CD4-positive, alpha-beta T cell treated with Interleukin-6 at 100 ng/mL for 8 hours (primary cell): ENCODE measurements around the gene NCKAP5.
"Not testable (repeated sequence)": the region's sequence is repeated elsewhere in the genome, so short reads cannot be mapped to it uniquely, and the experiment has no call there.

ENCODE experiments used
- DNase-seq: peaks from one replicate; pipeline ENCODE4 v3.0.0-alpha.2; 2020; ENCODE audit warnings: mixed read lengths, low spot score

Gene NCKAP5

GRCh38 chr2:132875193-132875592, 693.1 kb downstream of the NCKAP5 start:
- no peak for DNase-seq

- DNase-seq = no peak
Measured at GRCh38 chr2:132873738-132874137, 694.5 kb downstream of the NCKAP5 start.

DNA sequence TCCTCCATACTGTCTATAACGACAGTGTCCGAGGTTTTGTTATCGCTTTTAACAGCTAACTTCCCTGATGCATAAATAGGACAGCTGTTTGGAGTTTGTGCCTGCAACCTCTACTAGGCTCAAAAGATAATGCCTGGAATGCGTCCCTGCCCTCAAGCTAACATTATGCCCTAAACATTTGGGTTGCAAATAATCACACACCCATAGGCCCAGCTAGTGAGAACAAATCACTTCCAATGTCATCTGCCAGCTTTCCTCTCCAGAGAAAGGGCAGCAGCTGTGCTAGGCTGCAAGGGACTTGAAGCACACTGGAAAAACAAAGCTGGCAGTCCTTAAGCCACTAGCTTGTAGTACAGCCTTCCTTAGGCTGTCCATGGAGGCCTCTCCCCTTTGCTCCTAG, 696.4 kb downstream of the NCKAP5 start:
- DNase-seq = no peak

DNA sequence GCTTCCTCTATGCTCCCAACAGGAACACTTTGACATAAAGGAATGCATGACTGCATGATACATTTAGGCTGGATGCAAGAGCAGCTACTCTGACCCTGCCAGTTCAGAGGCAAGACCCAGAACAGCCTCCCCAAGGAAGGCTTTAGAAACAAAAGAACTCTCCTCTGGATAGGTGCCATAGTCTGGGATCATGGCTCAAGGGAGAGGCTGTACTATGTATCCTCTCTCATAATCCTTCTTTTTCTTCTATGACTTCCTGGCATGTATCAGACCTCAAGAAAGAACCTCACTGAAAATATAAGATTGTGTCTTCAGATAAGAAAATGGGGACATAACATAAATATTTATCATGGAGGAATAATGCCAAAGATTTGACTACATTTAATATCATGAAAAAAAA, 704.3 kb downstream of the NCKAP5 start:
- no peak for DNase-seq

DNA sequence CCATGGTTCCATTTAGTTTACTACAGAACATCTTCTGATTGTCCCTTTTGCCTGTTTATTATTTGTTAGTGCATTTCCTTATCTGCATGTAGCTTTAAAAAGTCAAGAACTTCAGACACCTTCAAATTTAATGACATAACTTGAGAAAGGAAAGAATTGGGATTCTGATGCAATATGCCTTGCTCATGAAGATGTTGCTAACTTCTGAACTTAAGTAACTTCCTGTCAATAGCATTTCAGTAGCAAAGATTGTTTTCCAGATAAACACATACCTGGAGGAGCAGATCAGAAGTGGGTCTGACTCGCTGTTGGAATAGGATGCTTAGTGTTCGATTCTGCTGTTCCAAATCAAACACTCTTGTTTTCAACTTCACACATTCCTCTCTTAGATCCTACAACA, 708.0 kb downstream of the NCKAP5 start:
- DNase-seq = no peak

- no peak for DNase-seq
Measured at GRCh38 chr2:132859590-132859989, 708.7 kb downstream of the NCKAP5 start.

- DNase-seq = no peak
Measured at GRCh38 chr2:132857319-132857718, 710.9 kb downstream of the NCKAP5 start.

- DNase-seq = no peak
Measured at GRCh38 chr2:132850688-132851087, 717.6 kb downstream of the NCKAP5 start.

- DNase-seq = no peak
Measured at GRCh38 chr2:132849118-132849517, 719.1 kb downstream of the NCKAP5 start.

DNA sequence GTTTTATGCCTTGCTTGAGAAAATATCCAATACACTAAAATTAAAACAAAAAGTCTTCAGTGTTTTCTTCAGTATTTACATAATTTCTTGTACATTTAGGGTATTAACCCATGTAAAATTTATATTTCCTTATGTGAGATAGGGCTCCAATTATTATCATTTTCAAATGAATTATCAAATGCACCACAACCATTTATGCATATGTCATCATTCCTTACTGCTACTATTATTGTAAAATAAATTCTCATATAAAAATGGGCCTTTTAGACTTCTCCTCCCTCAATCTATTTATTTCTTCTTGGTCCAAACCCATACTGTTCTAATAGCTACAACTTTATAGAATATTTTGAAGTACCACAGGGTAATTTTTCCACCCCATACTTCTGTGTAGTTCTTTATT, 722.9 kb downstream of the NCKAP5 start:
- no peak for DNase-seq

DNA sequence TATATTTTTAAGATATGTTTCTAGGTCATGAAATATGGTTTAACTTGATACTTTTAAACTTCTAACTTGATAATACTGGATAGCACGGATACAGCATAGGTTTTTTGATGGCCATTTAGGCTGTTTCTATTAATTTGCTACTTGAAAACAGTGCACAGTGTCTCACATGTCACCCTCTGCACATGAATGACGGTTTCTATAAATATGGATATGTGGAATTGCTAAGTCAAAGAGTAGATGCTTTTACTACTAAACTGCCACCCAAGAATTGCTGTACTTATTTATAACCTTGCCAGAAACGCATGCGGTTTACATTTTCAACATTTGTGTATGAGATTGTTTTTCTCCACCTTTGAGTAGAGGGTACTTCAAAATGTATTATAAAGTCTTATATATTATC, 723.7 kb downstream of the NCKAP5 start:
- DNase-seq = no peak

DNA sequence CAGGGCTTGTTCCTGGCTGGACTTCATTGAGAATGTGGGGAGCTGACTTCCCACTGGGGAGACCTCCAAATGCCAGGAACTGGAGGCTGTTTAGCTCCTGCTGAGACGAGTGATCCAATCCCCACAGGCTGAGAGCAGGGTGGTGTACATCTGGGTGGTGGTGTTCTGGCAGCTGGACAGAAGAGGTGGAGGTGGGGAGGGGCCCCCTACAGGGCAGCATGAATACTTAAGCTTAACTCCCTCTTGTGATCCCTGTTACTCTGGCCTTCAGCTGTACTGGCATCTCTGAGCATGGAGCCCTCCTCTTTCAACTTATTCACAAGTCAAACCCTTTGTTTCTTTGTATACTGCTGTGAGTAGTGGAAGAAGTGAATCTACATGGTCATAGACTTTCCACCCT, 730.5 kb downstream of the NCKAP5 start:
- no peak for DNase-seq

- no peak for DNase-seq
Measured at GRCh38 chr2:132830321-132830827, 737.9 kb downstream of the NCKAP5 start.

GRCh38 chr2:132825601-132826000, 742.7 kb downstream of the NCKAP5 start:
- no peak for DNase-seq

DNA sequence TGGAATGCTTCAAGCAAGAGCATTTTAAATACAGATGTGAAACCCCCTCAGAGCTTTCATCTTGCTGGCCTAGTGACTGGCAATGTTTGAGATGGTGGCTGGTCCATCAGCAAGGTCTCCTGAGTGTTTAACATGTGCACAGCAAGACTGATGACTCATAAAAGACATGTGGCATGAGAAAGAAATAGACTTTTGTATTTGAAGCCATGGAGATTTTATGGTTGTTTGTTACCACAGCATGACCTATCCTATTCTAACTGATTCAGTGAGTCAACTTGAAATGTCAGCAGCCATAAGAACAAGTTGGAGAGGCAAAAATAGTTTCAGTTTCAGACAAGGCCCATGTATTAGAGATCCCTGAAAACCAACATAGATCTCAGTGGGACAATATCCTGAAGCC, 743.5 kb downstream of the NCKAP5 start:
- DNase-seq = no peak

- DNase-seq = no peak
Measured at GRCh38 chr2:132816234-132816633, 752.0 kb downstream of the NCKAP5 start.

- DNase-seq = no peak
Measured at GRCh38 chr2:132815516-132815915, 752.7 kb downstream of the NCKAP5 start.

- DNase-seq = no peak
Measured at GRCh38 chr2:132814651-132815050, 753.6 kb downstream of the NCKAP5 start.

DNA sequence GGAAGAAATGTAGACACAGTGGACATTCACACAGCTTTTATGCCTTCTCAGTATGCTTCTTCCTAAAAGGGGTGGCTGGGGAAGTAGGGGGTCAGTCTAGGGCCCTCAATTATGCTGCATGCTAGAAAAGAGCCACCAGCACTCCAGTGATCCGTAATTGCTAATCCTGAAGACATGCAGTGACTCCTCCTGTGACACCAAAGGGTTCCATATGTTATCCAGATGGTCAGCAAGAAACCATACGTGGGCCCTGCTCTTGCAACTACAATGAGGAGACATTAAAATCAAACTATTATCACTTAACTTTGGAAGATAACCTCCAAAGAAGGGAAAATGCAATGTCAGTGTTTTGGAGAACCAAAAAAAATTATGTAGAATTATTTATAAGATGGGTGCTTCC, 754.8 kb downstream of the NCKAP5 start:
- DNase-seq = no peak

- no peak for DNase-seq
Measured at GRCh38 chr2:132811148-132811915, 756.9 kb downstream of the NCKAP5 start.

DNA sequence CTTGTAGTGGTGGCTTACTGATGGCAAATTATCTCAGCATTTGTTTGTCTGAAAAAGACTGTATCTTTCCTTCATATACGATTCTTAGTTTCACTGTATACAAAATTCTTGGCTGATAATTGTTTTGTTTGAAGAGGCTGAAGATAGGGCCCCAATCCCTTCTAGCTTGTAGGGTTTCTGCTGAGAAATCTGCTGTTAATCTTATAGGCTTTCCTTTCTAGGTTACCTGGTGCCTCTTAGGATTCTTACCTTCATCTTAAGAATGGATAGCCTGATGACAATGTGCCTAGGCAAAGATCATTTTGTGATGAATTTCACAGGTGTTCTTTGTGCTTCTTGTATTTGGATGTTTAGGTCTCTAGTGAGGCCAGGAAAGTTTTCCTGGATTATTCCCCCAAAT, 758.3 kb downstream of the NCKAP5 start:
- DNase-seq = not testable (repeated sequence)

- no peak for DNase-seq
Measured at GRCh38 chr2:132804051-132804450, 764.2 kb downstream of the NCKAP5 start.

DNA sequence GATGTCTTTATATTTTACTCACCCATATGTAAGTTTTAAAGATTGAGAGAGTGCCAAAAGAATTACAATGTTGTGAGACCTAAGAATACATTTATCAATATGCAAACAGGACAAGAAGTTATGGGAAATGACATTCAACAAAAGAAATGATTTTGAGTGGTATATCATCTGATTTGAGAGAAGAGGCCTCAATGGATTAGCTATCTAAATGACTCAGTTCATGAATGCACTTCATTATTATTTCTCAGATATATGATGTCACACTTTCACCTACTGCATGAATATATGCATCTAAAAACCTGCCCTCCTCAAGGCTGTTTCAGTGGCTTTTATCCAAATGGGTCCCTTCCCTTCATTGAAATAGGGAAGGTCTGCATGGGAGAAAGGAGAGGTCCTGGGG, 769.9 kb downstream of the NCKAP5 start:
- no peak for DNase-seq

- no peak for DNase-seq
Measured at GRCh38 chr2:132797556-132797955, 770.7 kb downstream of the NCKAP5 start.
